Endodermal cell (in vitro differentiated cells): ENCODE data around the gene NUP85. TPM values are rescaled to one million over a fixed set of nuclear protein-coding genes. Genes with fewer than 3 reads are reported as not detected.

Experiments
- DNase-seq: peaks from one replicate; pipeline ENCODE4 v3.0.0-alpha.2; 2017
- H3K27ac ChIP-seq: 2 replicates; pipeline ENCODE4 v1.5.1; 2013; ENCODE audit warnings: mild to moderate bottlenecking, low read depth, low read length, moderate library complexity
- H3K27me3 ChIP-seq: 2 replicates; pipeline ENCODE4 v1.6.1; 2013; ENCODE audit warnings: mild to moderate bottlenecking, low read length, moderate library complexity; ENCODE audit not compliant: insufficient read depth, control insufficient read depth, poor library complexity, severe bottlenecking
- H3K36me3 ChIP-seq: 2 replicates; pipeline ENCODE4 v1.7.0; 2013; ENCODE audit warnings: mild to moderate bottlenecking, low read length, moderate library complexity; ENCODE audit not compliant: control insufficient read depth, insufficient read depth
- H3K4me1 ChIP-seq: one replicate; pipeline ENCODE4 v1.7.0; 2013; ENCODE audit warnings: low read length; ENCODE audit not compliant: control insufficient read depth, insufficient read depth
- H3K4me3 ChIP-seq: 2 replicates; pipeline ENCODE4 v1.5.1; 2013; ENCODE audit warnings: mild to moderate bottlenecking, low read length, moderate library complexity
- H3K9ac ChIP-seq: 2 replicates; pipeline ENCODE4 v1.6.1; 2013; ENCODE audit warnings: mild to moderate bottlenecking, low read length, moderate library complexity; ENCODE audit not compliant: poor library complexity, severe bottlenecking; ENCODE audit errors: extremely low read depth
- H3K9me3 ChIP-seq: 2 replicates; pipeline ENCODE4 v1.6.1; 2013; ENCODE audit warnings: mild to moderate bottlenecking, low read length, moderate library complexity; ENCODE audit not compliant: control insufficient read depth
- H3K27ac Mint-ChIP-seq: 2 replicates; pipeline ENCODE4 v1.8.0; 2020; ENCODE audit warnings: mixed read lengths
- H3K27me3 Mint-ChIP-seq: 2 replicates; pipeline ENCODE4 v1.8.0; 2021; ENCODE audit warnings: mild to moderate bottlenecking, mixed read lengths; ENCODE audit not compliant: insufficient read depth
- H3K36me3 Mint-ChIP-seq: 2 replicates; pipeline ENCODE4 v1.8.0; 2020; ENCODE audit warnings: low read depth, mixed read lengths
- H3K4me1 Mint-ChIP-seq: 2 replicates; pipeline ENCODE4 v1.8.0; 2020; ENCODE audit warnings: mixed read lengths
- H3K4me3 Mint-ChIP-seq: 2 replicates; pipeline ENCODE4 v1.8.0; 2020; ENCODE audit warnings: mild to moderate bottlenecking, moderate library complexity, mixed read lengths
- H3K9me3 Mint-ChIP-seq: 2 replicates; pipeline ENCODE4 v1.8.0; 2020; ENCODE audit warnings: mild to moderate bottlenecking, mixed read lengths
- CTCF ChIP-seq: fragments of 200-600 bp; sonication (generic); conservative IDR thresholded peaks from 2 replicates; pipeline ENCODE4 v1.5.0; 2021; ENCODE audit warnings: antibody characterized with exemption, mild to moderate bottlenecking
- WGBS, 2 experiments: methylation state at CpG; one replicate each; pipeline versions ENCODE4 v1.1.5 to v1.1.7; 2013; ENCODE audit warnings: missing lambda C conversion rate in 2 of 2, mixed read lengths in 1 of 2; ENCODE audit not compliant: insufficient coverage in 1 of 2, insufficient read length in 1 of 2; 5-methylcytosine and 5-hydroxymethylcytosine counted together
- total RNA-seq, 2 donors: library from RNA; stranded (reverse); fragmentation: NEBNext Ultra II Directional in 1 of 2; extraction: Animal tissue kit (Norgen Biotek cat#: 25700) in 1 of 2; gene quantifications; 2 replicates in 1 of 2; 3 replicates in 1 of 2; pipeline ENCODE4 v1.2.1, GENCODE V29; 2021

The NUP85 gene
- total RNA-seq, 2 donors from 2014 or later = 105 to 117 TPM

- no peak overlapping the region for H3K4me3 ChIP-seq
- H3K27ac ChIP-seq = no peak overlapping the region
- H3K27me3 ChIP-seq = no peaks in the 10 kb centered on the region
- no peak overlapping the region for H3K27ac Mint-ChIP-seq
- H3K9ac ChIP-seq = no peak overlapping the region
- WGBS, 2 experiments = 92 to 96% methylated on average over 6 of the region's 6 CpGs
- H3K4me3 Mint-ChIP-seq = no peak overlapping the region
- DNase-seq = no peak
- H3K4me1 ChIP-seq = no peaks in the 10 kb centered on the region
- H3K27me3 Mint-ChIP-seq = peaks cover 5% of the 10 kb centered on the region
- H3K9me3 Mint-ChIP-seq = no peaks in the 10 kb centered on the region
- H3K36me3 ChIP-seq = no peaks in the 10 kb centered on the region
- no peak for TF ChIP-seq CTCF
- H3K9me3 ChIP-seq = no peaks in the 10 kb centered on the region
- peaks cover 11% of the 10 kb centered on the region for H3K4me1 Mint-ChIP-seq
- H3K36me3 Mint-ChIP-seq = no peaks in the 10 kb centered on the region
Measured at GRCh38 chr17:75188614-75189013, 16.9 kb upstream of the NUP85 start.

GRCh38 chr17:75191584-75191983 is 13.9 kb upstream of the NUP85 start:
- Histone ChIP-seq H3K36me3 (no peaks in the 10 kb centered on the region), H3K9me3 (no peaks in the 10 kb centered on the region), H3K4me3 (no peak overlapping the region), H3K4me1 (no peaks in the 10 kb centered on the region), H3K27me3 (no peaks in the 10 kb centered on the region), H3K9ac (no peak overlapping the region), H3K27ac (no peak overlapping the region)
- no peak overlapping the region for H3K27ac Mint-ChIP-seq
- H3K36me3 Mint-ChIP-seq = no peaks in the 10 kb centered on the region
- WGBS, 2 experiments = 89 to 95% methylated on average over 1 to 4 of the region's 4 CpGs
- H3K9me3 Mint-ChIP-seq = no peaks in the 10 kb centered on the region
- TF ChIP-seq CTCF = no peak
- no peak for DNase-seq
- H3K4me1 Mint-ChIP-seq = peaks cover 3% of the 10 kb centered on the region
- peaks cover 5% of the 10 kb centered on the region for H3K27me3 Mint-ChIP-seq
- H3K4me3 Mint-ChIP-seq = no peak overlapping the region

GRCh38 chr17:75194879-75195278 is 10.6 kb upstream of the NUP85 start:
- no peak overlapping the region for H3K27ac Mint-ChIP-seq
- Histone ChIP-seq H3K9ac (no peak overlapping the region), H3K4me3 (no peak overlapping the region), H3K9me3 (no peaks in the 10 kb centered on the region), H3K4me1 (no peaks in the 10 kb centered on the region), H3K27me3 (no peaks in the 10 kb centered on the region), H3K36me3 (no peaks in the 10 kb centered on the region), H3K27ac (no peak overlapping the region)
- no peak for DNase-seq
- no peaks in the 10 kb centered on the region for H3K36me3 Mint-ChIP-seq
- no peaks in the 10 kb centered on the region for H3K9me3 Mint-ChIP-seq
- WGBS, 2 experiments = 91 to 93% methylated on average over 3 to 4 of the region's 5 CpGs
- no peaks in the 10 kb centered on the region for H3K4me1 Mint-ChIP-seq
- no peak for TF ChIP-seq CTCF
- H3K4me3 Mint-ChIP-seq = no peak overlapping the region
- peaks cover 8% of the 10 kb centered on the region for H3K27me3 Mint-ChIP-seq
